T-cell (primary cell): Measurements from ENCODE around the gene GPC5. TPM values are rescaled to one million over a fixed set of nuclear protein-coding genes. Genes with fewer than 3 reads are reported as not detected.

ENCODE experiments used
- ATAC-seq, 4 experiments: fragments of 200-7000 bp in 3 of 4; fragments of 150-1000 bp in 1 of 4; cut with Tn5 transposase; replicated peaks in 1 of 4; 1 replicate in 3 of 4; 2 replicates in 1 of 4; pipeline ENCODE4 v1.10.0; 2021; ENCODE audit warnings: moderate library complexity in 3 of 4, mild to moderate bottlenecking in 2 of 4, moderate number of reproducible peaks in 1 of 4
- CTCF ChIA-PET, 2 donors: fragments of 300-600 bp; sonication (Branson Sonifier 250); formaldehyde crosslinking; loops; one replicate each; lab custom pipeline; 2022; ENCODE audit warnings: antibody characterized with exemption in 2 of 2; lab: Charles Lee
- POLR2A ChIA-PET, 2 donors: fragments of 300-600 bp; sonication (Branson Sonifier 250); formaldehyde crosslinking; loops; one replicate each; lab custom pipeline; 2022; ENCODE audit warnings: antibody characterized with exemption in 2 of 2; lab: Charles Lee
- DNase-seq, 35 experiments: peaks; one replicate each; pipeline versions ENCODE4 v3.0.0 to v3.0.0-alpha.2; 2013 to 2023
- H3K27ac ChIP-seq: one replicate; pipeline ENCODE4 v1.5.1; 2013; ENCODE audit warnings: low read length
- H3K27me3 ChIP-seq, 2 experiments: replicated peaks in 1 of 2; 1 replicate in 1 of 2; 2 replicates in 1 of 2; pipeline versions ENCODE4 v1.6.1 to v1.7.0; 2013; ENCODE audit warnings: low read length in 1 of 2, mixed read lengths in 1 of 2; ENCODE audit not compliant: control insufficient read depth in 2 of 2, insufficient read depth in 2 of 2; ENCODE audit errors: extremely low read depth in 1 of 2
- H3K36me3 ChIP-seq, 2 donors: 1 replicate in 1 of 2; 2 replicates in 1 of 2; pipeline versions ENCODE4 v1.6.1 to v1.7.0; 2013; ENCODE audit warnings: low read length in 1 of 2; ENCODE audit not compliant: control insufficient read depth in 2 of 2, insufficient read depth in 1 of 2; ENCODE audit errors: extremely low read depth in 1 of 2
- H3K4me1 ChIP-seq, 2 experiments: 1 replicate in 1 of 2; 2 replicates in 1 of 2; pipeline versions ENCODE4 v1.6.1 to v1.7.0; 2013; ENCODE audit warnings: low read length in 2 of 2, mixed read lengths in 1 of 2; ENCODE audit not compliant: insufficient read depth in 2 of 2, control insufficient read depth in 1 of 2; ENCODE audit errors: extremely low read depth in 1 of 2
- H3K4me3 ChIP-seq, 2 donors: 1 replicate in 1 of 2; 2 replicates in 1 of 2; pipeline versions ENCODE4 v1.5.1 to v1.7.0; 2013; ENCODE audit warnings: mild to moderate bottlenecking in 2 of 2, low read length in 1 of 2, moderate library complexity in 1 of 2; ENCODE audit not compliant: control insufficient read depth in 1 of 2; ENCODE audit errors: extremely low read depth in 1 of 2
- H3K9me3 ChIP-seq: 2 replicates; pipeline ENCODE4 v1.7.0; 2013
- H3K27ac Mint-ChIP-seq, 2 donors: one replicate each; pipeline ENCODE4 v1.8.0; 2020 to 2021; ENCODE audit warnings: mild to moderate bottlenecking in 2 of 2, mixed read lengths in 2 of 2
- H3K27me3 Mint-ChIP-seq, 2 donors: one replicate each; pipeline ENCODE4 v1.8.0; 2021 to 2022; ENCODE audit warnings: mixed read lengths in 2 of 2
- H3K36me3 Mint-ChIP-seq: one replicate; pipeline ENCODE4 v1.8.0; 2021; ENCODE audit warnings: mixed read lengths
- H3K4me1 Mint-ChIP-seq, 3 donors: one replicate each; pipeline ENCODE4 v1.8.0; 2020 to 2022; ENCODE audit warnings: mixed read lengths in 3 of 3, mild to moderate bottlenecking in 1 of 3
- H3K4me3 Mint-ChIP-seq, 3 donors: one replicate each; pipeline ENCODE4 v1.8.0; 2020 to 2022; ENCODE audit warnings: mild to moderate bottlenecking in 3 of 3, mixed read lengths in 3 of 3, moderate library complexity in 3 of 3
- H3K9me3 Mint-ChIP-seq, 3 donors: one replicate each; pipeline ENCODE4 v1.8.0; 2020 to 2022; ENCODE audit warnings: mixed read lengths in 3 of 3
- WGBS: methylation state at CpG from one replicate; pipeline ENCODE4 v1.1.5; 2013; ENCODE audit warnings: missing lambda C conversion rate; ENCODE audit not compliant: insufficient coverage; 5-methylcytosine and 5-hydroxymethylcytosine counted together
- total RNA-seq, 35 experiments: library from RNA in 6 of 35; stranded (reverse) in 6 of 35; fragments of 120-200 nt in 1 of 35; gene quantifications; one replicate each; pipeline versions ENCODE4 v1.2.1 to v1.2.4 and lab custom pipeline; 2013 to 2026

GPC5 gene
- total RNA-seq, 5 donors from 2014 or later (not counting 1 experiment from before 2014, with no cell fraction given) = 0.12 to 0.39 (median 0.26) TPM

- ChIA-PET CTCF (no interaction called here), POLR2A (no interaction called here)
- no peaks in the 10 kb centered on the region for H3K4me1 ChIP-seq
- Mint-ChIP-seq H3K9me3 (peaks cover 4 to 8% (median 8%) of the 10 kb centered on the region in 3 donors), H3K36me3 (no peaks in the 10 kb centered on the region), H3K4me3 (no peak overlapping the region), H3K27ac (no peak overlapping the region), H3K27me3 (no peaks in the 10 kb centered on the region), H3K4me1 (no peaks in the 10 kb centered on the region)
- H3K27me3 ChIP-seq = no peaks in the 10 kb centered on the region
- no peaks in the 10 kb centered on the region for H3K9me3 ChIP-seq
- H3K36me3 ChIP-seq = no peaks in the 10 kb centered on the region
- no CpG with 5 or more reads among the region's 4 CpGs for WGBS
- ATAC-seq (no peak), DNase-seq (no peak)
- no peak overlapping the region for H3K27ac ChIP-seq
- no peak overlapping the region for H3K4me3 ChIP-seq
These were observed 820.2 kb downstream of the GPC5 start for GRCh38 chr13:92218615-92219014.

- Histone ChIP-seq H3K27me3 (no peaks in the 10 kb centered on the region), H3K27ac (no peak overlapping the region), H3K4me1 (no peaks in the 10 kb centered on the region), H3K36me3 (no peaks in the 10 kb centered on the region), H3K4me3 (no peak overlapping the region), H3K9me3 (no peaks in the 10 kb centered on the region)
- Mint-ChIP-seq H3K9me3 (peaks cover 5 to 13% (median 13%) of the 10 kb centered on the region in 3 donors), H3K27ac (no peak overlapping the region), H3K4me1 (no peaks in the 10 kb centered on the region), H3K4me3 (no peak overlapping the region), H3K36me3 (no peaks in the 10 kb centered on the region), H3K27me3 (no peaks in the 10 kb centered on the region)
- ChIA-PET CTCF (no interaction called here), POLR2A (no interaction called here)
- DNase-seq (no peak), ATAC-seq (no peak)
- no CpG with 5 or more reads among the region's 4 CpGs for WGBS
These were observed 823.5 kb downstream of the GPC5 start for GRCh38 chr13:92221916-92222315.

- Histone ChIP-seq H3K4me3 (no peak overlapping the region), H3K27me3 (no peaks in the 10 kb centered on the region), H3K9me3 (no peaks in the 10 kb centered on the region), H3K27ac (no peak overlapping the region), H3K36me3 (no peaks in the 10 kb centered on the region), H3K4me1 (no peaks in the 10 kb centered on the region)
- ATAC-seq (no peak), DNase-seq (no peak)
- WGBS = 60% methylated on average over 1 of the region's 5 CpGs
- POLR2A ChIA-PET = no interaction called here
- Mint-ChIP-seq H3K36me3 (no peaks in the 10 kb centered on the region), H3K27ac (no peak overlapping the region), H3K4me3 (no peak overlapping the region), H3K9me3 (peaks cover 2 to 9% (median 7%) of the 10 kb centered on the region in 3 donors), H3K27me3 (no peaks in the 10 kb centered on the region), H3K4me1 (no peaks in the 10 kb centered on the region)
- CTCF ChIA-PET = interaction anchor here in 1 of 2 donors (1.3 kb wide), 1 partner anchor 9 kb away, joined by 3 read pairs; no protein-coding TSS in a partner anchor
These were observed 825.8 kb downstream of the GPC5 start for GRCh38 chr13:92224052-92224821.

- peaks cover 2 to 9% (median 5%) of the 10 kb centered on the region in 3 donors for H3K9me3 Mint-ChIP-seq
- H3K4me1 Mint-ChIP-seq = no peaks in the 10 kb centered on the region
- DNase-seq (no peak), ATAC-seq (no peak)
- no peaks in the 10 kb centered on the region for H3K36me3 ChIP-seq
- no peak overlapping the region for H3K27ac ChIP-seq
- ChIA-PET POLR2A (no interaction called here), CTCF (interaction anchor here in 1 of 2 donors (1.3 kb wide), 1 partner anchor 9 kb away, joined by 3 read pairs; no protein-coding TSS in a partner anchor)
- no peaks in the 10 kb centered on the region for H3K27me3 Mint-ChIP-seq
- H3K4me3 ChIP-seq = no peak overlapping the region
- no peak overlapping the region for H3K4me3 Mint-ChIP-seq
- no peaks in the 10 kb centered on the region for H3K36me3 Mint-ChIP-seq
- no peaks in the 10 kb centered on the region for H3K4me1 ChIP-seq
- H3K27ac Mint-ChIP-seq = no peak overlapping the region
- no peaks in the 10 kb centered on the region for H3K9me3 ChIP-seq
- H3K27me3 ChIP-seq = no peaks in the 10 kb centered on the region
These were observed 826.4 kb downstream of the GPC5 start for GRCh38 chr13:92224825-92225224.

- Histone ChIP-seq H3K27ac (no peak overlapping the region), H3K4me3 (no peak overlapping the region), H3K4me1 (no peaks in the 10 kb centered on the region), H3K36me3 (no peaks in the 10 kb centered on the region), H3K9me3 (no peaks in the 10 kb centered on the region), H3K27me3 (no peaks in the 10 kb centered on the region)
- CTCF ChIA-PET = no interaction called here
- no peak for ATAC-seq
- H3K27me3 Mint-ChIP-seq = no peaks in the 10 kb centered on the region
- no peaks in the 10 kb centered on the region for H3K36me3 Mint-ChIP-seq
- peaks cover 2 to 9% (median 5%) of the 10 kb centered on the region in 3 donors for H3K9me3 Mint-ChIP-seq
- POLR2A ChIA-PET = no interaction called here
- no CpG with 5 or more reads among the region's 2 CpGs for WGBS
- H3K4me1 Mint-ChIP-seq = no peaks in the 10 kb centered on the region
- no peak overlapping the region for H3K4me3 Mint-ChIP-seq
- H3K27ac Mint-ChIP-seq = no peak overlapping the region
- DNase-seq = no peak
These were observed 827.4 kb downstream of the GPC5 start for GRCh38 chr13:92225861-92226260.

- Mint-ChIP-seq H3K36me3 (no peaks in the 10 kb centered on the region), H3K9me3 (peaks cover 0 to 6% (median 0%) of the 10 kb centered on the region in 3 donors), H3K27ac (no peak overlapping the region), H3K4me3 (no peak overlapping the region), H3K4me1 (no peaks in the 10 kb centered on the region), H3K27me3 (no peaks in the 10 kb centered on the region)
- Histone ChIP-seq H3K4me1 (no peaks in the 10 kb centered on the region), H3K36me3 (no peaks in the 10 kb centered on the region), H3K4me3 (no peak overlapping the region), H3K9me3 (no peaks in the 10 kb centered on the region), H3K27me3 (no peaks in the 10 kb centered on the region), H3K27ac (no peak overlapping the region)
- ATAC-seq (no peak), DNase-seq (no peak)
- WGBS = no CpG with 5 or more reads among the region's 5 CpGs
- POLR2A ChIA-PET = no interaction called here
- CTCF ChIA-PET = no interaction called here
These were observed 834.5 kb downstream of the GPC5 start for GRCh38 chr13:92232871-92233270.
